ENCODE measurements around the gene VEGFA. TPM values are rescaled to one million over a fixed set of nuclear protein-coding genes. Genes with fewer than 3 reads are reported as not detected.

VEGFA gene
- total RNA-seq, 1 experiment from 2014 or later: 174 TPM

- no peaks in the 10 kb centered on the region for H3K9me3 ChIP-seq
- Mint-ChIP-seq H3K4me1 (ENCODE audit: low read depth, unreplicated experiment) (peaks cover 47% of the 10 kb centered on the region), H3K27me3 (ENCODE audit: insufficient read depth, unreplicated experiment) (no peaks in the 10 kb centered on the region), H3K27ac (ENCODE audit: unreplicated experiment) (peak overlapping the region; percentile 43), H3K9me3 (ENCODE audit: unreplicated experiment) (no peaks in the 10 kb centered on the region), H3K4me3 (ENCODE audit: unreplicated experiment) (no peak overlapping the region), H3K36me3 (ENCODE audit: insufficient read depth, unreplicated experiment) (no peaks in the 10 kb centered on the region)
- ChIA-PET POLR2A (interaction anchor here (1.1 kb wide), 1 partner anchor 92 kb away, joined by 3 read pairs; no protein-coding TSS in a partner anchor), CTCF (interaction anchor here (1.0 to 2.2 kb wide), 4 partner anchors 9 to 120 kb away, joined by 3 to 10 read pairs (median 4); no protein-coding TSS in a partner anchor)
- H3K4me3 ChIP-seq (ENCODE audit: low read depth, low read length): no peak overlapping the region
- no peak for TF ChIP-seq CTCF (IDR thresholded peaks at IDR 0.05; ENCODE audit: insufficient read depth in 1 of 2, low read depth in 1 of 2, low read length in 1 of 2, severe bottlenecking in 1 of 2, unreplicated experiment in 1 of 2)
- H3K4me1 ChIP-seq: peaks cover 87% of the 10 kb centered on the region
- H3K36me3 ChIP-seq (ENCODE audit: control insufficient read depth, insufficient read depth, low read length): no peaks in the 10 kb centered on the region
- no peak for DNase-seq
- H3K27me3 ChIP-seq (replicated peaks; ENCODE audit: control insufficient read depth, insufficient read depth, low read length): no peaks in the 10 kb centered on the region
- BruUV-seq (replicated peaks): no TSS peak
- intact Hi-C loops (cut with micrococcal nuclease; ENCODE audit: unreplicated experiment): loop anchor here (1.0 kb wide), 2 partner anchors 10 to 30 kb away; no protein-coding TSS in a partner anchor
Measured at GRCh38 chr6:43833996-43834390, 64.0 kb downstream of the VEGFA start.

GRCh38 chr6:43834528-43835155, 64.6 kb downstream of the VEGFA start:
- TF ChIP-seq CTCF (IDR thresholded peaks at IDR 0.05; ENCODE audit: insufficient read depth in 1 of 2, low read depth in 1 of 2, low read length in 1 of 2, severe bottlenecking in 1 of 2, unreplicated experiment in 1 of 2): no peak
- CTCF ChIA-PET: interaction anchor here (1.3 to 2.2 kb wide), 2 partner anchors 10 to 119 kb away, joined by 3 to 10 read pairs; no protein-coding TSS in a partner anchor
- Mint-ChIP-seq H3K36me3 (ENCODE audit: insufficient read depth, unreplicated experiment) (no peaks in the 10 kb centered on the region), H3K9me3 (ENCODE audit: unreplicated experiment) (no peaks in the 10 kb centered on the region), H3K27me3 (ENCODE audit: insufficient read depth, unreplicated experiment) (no peaks in the 10 kb centered on the region), H3K4me3 (ENCODE audit: unreplicated experiment) (no peak overlapping the region), H3K27ac (ENCODE audit: unreplicated experiment) (peak overlapping the region; percentile 66), H3K4me1 (ENCODE audit: low read depth, unreplicated experiment) (peaks cover 47% of the 10 kb centered on the region)
- no peak overlapping the region for H3K4me3 ChIP-seq (ENCODE audit: low read depth, low read length)
- no peaks in the 10 kb centered on the region for H3K9me3 ChIP-seq
- no TSS peak for BruUV-seq (replicated peaks)
- POLR2A ChIA-PET: no interaction called here
- intact Hi-C loops (cut with micrococcal nuclease; ENCODE audit: unreplicated experiment): loop anchor here (5.0 kb wide), 1 partner anchor 112 kb away; no protein-coding TSS in a partner anchor
- no peaks in the 10 kb centered on the region for H3K27me3 ChIP-seq (replicated peaks; ENCODE audit: control insufficient read depth, insufficient read depth, low read length)
- no peaks in the 10 kb centered on the region for H3K36me3 ChIP-seq (ENCODE audit: control insufficient read depth, insufficient read depth, low read length)
- peaks cover 88% of the 10 kb centered on the region for H3K4me1 ChIP-seq
- no peak for DNase-seq

GRCh38 chr6:43835872-43836419, 65.9 kb downstream of the VEGFA start:
- Mint-ChIP-seq H3K9me3 (ENCODE audit: unreplicated experiment) (no peaks in the 10 kb centered on the region), H3K27me3 (ENCODE audit: insufficient read depth, unreplicated experiment) (no peaks in the 10 kb centered on the region), H3K27ac (ENCODE audit: unreplicated experiment) (peak overlapping the region; percentile 66), H3K36me3 (ENCODE audit: insufficient read depth, unreplicated experiment) (no peaks in the 10 kb centered on the region), H3K4me1 (ENCODE audit: low read depth, unreplicated experiment) (peaks cover 43% of the 10 kb centered on the region), H3K4me3 (ENCODE audit: unreplicated experiment) (no peak overlapping the region)
- TF ChIP-seq CTCF (IDR thresholded peaks at IDR 0.05; ENCODE audit: insufficient read depth in 1 of 2, low read depth in 1 of 2, low read length in 1 of 2, severe bottlenecking in 1 of 2, unreplicated experiment in 1 of 2): no peak
- Histone ChIP-seq H3K4me3 (ENCODE audit: low read depth, low read length) (no peak overlapping the region), H3K4me1 (peaks cover 82% of the 10 kb centered on the region), H3K9me3 (no peaks in the 10 kb centered on the region), H3K36me3 (ENCODE audit: control insufficient read depth, insufficient read depth, low read length) (no peaks in the 10 kb centered on the region), H3K27me3 (replicated peaks; ENCODE audit: control insufficient read depth, insufficient read depth, low read length) (no peaks in the 10 kb centered on the region)
- CTCF ChIA-PET: interaction anchor here (0.9 kb wide), 1 partner anchor 91 kb away, joined by 3 read pairs; no protein-coding TSS in a partner anchor
- no peak for DNase-seq
- POLR2A ChIA-PET: no interaction called here
- no TSS peak for BruUV-seq (replicated peaks)
- intact Hi-C loops (cut with micrococcal nuclease; ENCODE audit: unreplicated experiment): loop anchor here (5.0 kb wide), 1 partner anchor 114 kb away; no protein-coding TSS in a partner anchor

Other genes with a start within 250 kb of the VEGFA start
- 79.3 and 93.4 TPM in 2 replicates for gene XPO5, start 194.2 kb upstream of the VEGFA start, total RNA-seq (2022)
- gene POLH, start 194.0 kb upstream of the VEGFA start, total RNA-seq (2022): 12.3 and 14.2 TPM in 2 replicates
- gene GTPBP2, start 140.9 kb upstream of the VEGFA start, total RNA-seq (2022): 44.2 and 47.2 TPM in 2 replicates
- gene MAD2L1BP, start 134.4 kb upstream of the VEGFA start, total RNA-seq (2022): 33.1 and 33.5 TPM in 2 replicates
- not detected in 2 replicates for gene RSPH9, start 125.2 kb upstream of the VEGFA start, total RNA-seq (2022)
- gene MRPS18A, start 82.4 kb upstream of the VEGFA start, total RNA-seq (2022): 65.4 and 66.7 TPM in 2 replicates

Data from Caco-2 (cell line).